ENCODE data around the gene ATG12.
"Not testable (repeated sequence)": the region's sequence is repeated elsewhere in the genome, so short reads cannot be mapped to it uniquely, and the experiment has no call there.

The ATG12 gene

GRCh38 chr5:115808066-115808465 lies 33.3 kb downstream of the ATG12 start:
- not testable (repeated sequence) for DNase-seq (ENCODE audit: low read depth in 1 of 2, low spot score in 1 of 2)

DNA sequence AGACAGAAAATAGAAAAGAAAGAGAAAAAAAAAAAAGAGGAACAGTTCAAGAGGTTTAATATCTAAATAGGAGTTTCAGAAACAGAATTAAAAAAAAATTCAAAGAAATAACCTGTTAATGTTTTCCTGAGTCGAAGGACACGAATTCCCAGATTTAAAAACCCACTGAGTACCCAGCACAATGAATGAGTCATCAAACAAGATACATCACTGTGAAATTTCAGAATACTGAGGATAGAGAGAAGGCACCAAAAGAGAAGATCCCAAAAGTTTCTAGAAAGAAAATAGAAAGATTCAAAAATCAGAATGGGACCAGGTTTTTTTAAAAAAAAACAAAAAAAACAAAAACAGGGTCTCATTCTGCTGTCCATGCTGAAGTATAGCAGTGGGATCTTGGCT lies 33.7 kb downstream of the ATG12 start:
- no peak for DNase-seq (ENCODE audit: low read depth in 1 of 2, low spot score in 1 of 2)

GRCh38 chr5:115806986-115807653 lies 34.2 kb downstream of the ATG12 start:
- no peak for DNase-seq (ENCODE audit: low read depth in 1 of 2, low spot score in 1 of 2)

- no peak for DNase-seq (ENCODE audit: low read depth in 1 of 2, low spot score in 1 of 2)
These were observed 39.4 kb downstream of the ATG12 start for GRCh38 chr5:115801984-115802383.

- no peak for DNase-seq (ENCODE audit: low read depth in 1 of 2, low spot score in 1 of 2)
These were observed 40.2 kb downstream of the ATG12 start for GRCh38 chr5:115801152-115801551.

- no peak for DNase-seq (ENCODE audit: low read depth in 1 of 2, low spot score in 1 of 2)
These were observed 41.3 kb downstream of the ATG12 start for GRCh38 chr5:115800108-115800507.

DNA sequence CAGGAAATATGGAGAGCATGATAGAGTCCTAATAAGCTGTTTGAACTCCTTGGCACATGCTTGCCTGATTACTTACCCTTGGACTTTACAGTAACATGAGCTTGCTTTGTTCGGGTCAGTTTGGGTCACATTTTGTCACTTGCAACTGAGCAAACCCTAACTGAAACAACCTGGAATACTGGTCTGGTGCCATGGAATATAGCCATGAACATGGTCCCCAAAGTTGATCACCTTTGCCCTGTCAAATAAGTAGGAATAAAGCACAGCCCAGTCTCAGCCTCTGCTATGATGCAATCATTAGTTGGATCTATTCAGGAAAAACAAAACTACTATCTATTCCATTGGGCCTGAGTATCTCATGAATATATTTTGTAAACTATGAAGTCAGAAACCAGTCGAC lies 43.1 kb downstream of the ATG12 start:
- no peak for DNase-seq (ENCODE audit: low read depth in 1 of 2, low spot score in 1 of 2)

- no peak for DNase-seq (ENCODE audit: low read depth in 1 of 2, low spot score in 1 of 2)
These were observed 44.7 kb downstream of the ATG12 start for GRCh38 chr5:115796656-115797055.

GRCh38 chr5:115795700-115796099 lies 45.7 kb downstream of the ATG12 start:
- no peak for DNase-seq (ENCODE audit: low read depth in 1 of 2, low spot score in 1 of 2)

DNA sequence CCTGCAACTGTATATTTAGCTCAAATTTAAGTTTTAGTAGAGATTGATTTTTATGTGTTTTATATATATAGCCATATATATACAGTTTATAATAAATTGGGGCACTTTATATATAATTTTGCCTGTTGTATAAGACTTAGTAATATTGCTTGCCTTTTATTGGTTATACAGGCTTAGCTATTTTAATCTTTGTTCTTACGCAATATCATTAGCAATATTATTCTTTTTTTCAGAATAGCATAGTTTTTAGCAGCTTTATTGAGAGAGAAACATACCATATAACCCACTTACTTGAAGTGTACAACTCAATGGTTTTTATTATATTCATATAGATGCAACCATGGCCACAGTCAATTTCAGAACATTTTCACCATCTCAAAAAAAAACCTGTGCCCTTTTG lies 52.9 kb downstream of the ATG12 start:
- no peak for DNase-seq (ENCODE audit: low read depth in 1 of 2, low spot score in 1 of 2)

- DNase-seq (ENCODE audit: low read depth in 1 of 2, low spot score in 1 of 2): no peak
These were observed 53.9 kb downstream of the ATG12 start for GRCh38 chr5:115787426-115787825.

DNA sequence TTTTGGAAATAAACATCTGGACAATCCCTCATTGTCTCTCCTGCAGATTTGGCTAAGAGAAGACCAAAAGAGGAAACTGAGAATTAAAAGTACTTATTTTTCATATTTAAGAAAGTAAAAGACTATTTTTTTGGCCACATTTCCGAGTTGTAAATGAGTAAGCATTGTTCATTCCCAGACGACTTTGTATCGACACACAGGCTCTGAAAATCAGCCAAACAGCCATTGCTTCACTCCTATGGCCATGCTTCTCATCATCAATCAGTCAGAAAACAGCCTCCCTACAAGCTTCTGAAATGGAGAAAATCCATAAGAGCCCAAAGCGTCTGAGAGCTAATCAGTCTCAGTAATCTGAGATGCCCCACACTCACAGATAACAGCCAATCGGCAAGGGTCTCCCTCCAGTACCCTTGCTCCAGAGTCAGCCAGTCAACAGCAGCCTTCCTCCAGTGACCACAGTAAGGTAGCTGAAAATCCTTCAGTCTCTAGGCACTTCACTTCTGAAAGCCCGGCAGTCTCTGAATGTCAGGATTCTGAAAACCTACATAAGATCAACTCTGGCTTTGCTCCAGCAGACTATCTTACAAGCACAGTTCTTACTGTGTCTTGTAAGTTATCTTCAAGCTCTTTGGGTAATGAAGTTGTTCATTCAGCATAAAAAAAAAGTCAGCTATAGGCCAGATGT lies 55.8 kb downstream of the ATG12 start:
- no peak for DNase-seq (ENCODE audit: low read depth in 1 of 2, low spot score in 1 of 2)

GRCh38 chr5:115778417-115778816 lies 62.9 kb downstream of the ATG12 start:
- DNase-seq (ENCODE audit: low read depth in 1 of 2, low spot score in 1 of 2): no peak
